ENCODE data around the gene RCC2.

The RCC2 gene

GRCh38 chr1:17439250-17440073, at the start of gene RCC2 (continued):
- TF ChIP-seq REST (tag by site-specific recombination; IDR thresholded peaks at IDR 0.05) = no peak
- TF ChIP-seq TRIM28 (IDR thresholded peaks at IDR 0.05; ENCODE audit: borderline replicate concordance, low read length) = no peak
- TF ChIP-seq ZNF341 (tag by site-specific recombination; IDR thresholded peaks at IDR 0.05; ENCODE audit: low read depth) = no peak
- TF ChIP-seq ZSCAN23 (tag by site-specific recombination; IDR thresholded peaks at IDR 0.05) = no peak
- TF ChIP-seq GFI1B (tag by site-specific recombination; IDR thresholded peaks at IDR 0.05) = no peak
- no peak for TF ChIP-seq KLF8 (tag by site-specific recombination; IDR thresholded peaks at IDR 0.05)
- no peak for TF ChIP-seq ZNF623 (tag by site-specific recombination; IDR thresholded peaks at IDR 0.05)
- TF ChIP-seq ZNF585B (tag by site-specific recombination; IDR thresholded peaks at IDR 0.05) = no peak
- TF ChIP-seq ZEB2 (tag by site-specific recombination; IDR thresholded peaks at IDR 0.05) = no peak
- TF ChIP-seq ZNF521 (tag by site-specific recombination; IDR thresholded peaks at IDR 0.05) = no peak
- no peak for TF ChIP-seq ZNF560 (tag by site-specific recombination; IDR thresholded peaks at IDR 0.05; ENCODE audit: borderline replicate concordance)
- no peak for TF ChIP-seq ZNF398 (tag by site-specific recombination; IDR thresholded peaks at IDR 0.05)
- TF ChIP-seq ZNF514 (tag by site-specific recombination; IDR thresholded peaks at IDR 0.05) = no peak
- no peak for TF ChIP-seq ZNF133 (tag by site-specific recombination; IDR thresholded peaks at IDR 0.05)
- TF ChIP-seq HOXC10 (CRISPR knock-in tag; IDR thresholded peaks at IDR 0.05) = no peak
- peak; percentile 43 for TF ChIP-seq KLF10 (tag by site-specific recombination; IDR thresholded peaks at IDR 0.05)
- no peak for TF ChIP-seq KLF16 (tag by site-specific recombination; IDR thresholded peaks at IDR 0.05)
- no peak for TF ChIP-seq SCRT1 (tag by site-specific recombination; IDR thresholded peaks at IDR 0.05; ENCODE audit: borderline replicate concordance)
- 0 out of 2 replicates have a peak, but pooled peaks have one; percentile 29 for TF ChIP-seq SP7 (tag by site-specific recombination; IDR thresholded peaks at IDR 0.05)
- no peak for TF ChIP-seq KLF1 (tag by site-specific recombination; IDR thresholded peaks at IDR 0.05)
- TF ChIP-seq ZNF629 (tag by site-specific recombination; IDR thresholded peaks at IDR 0.05) = peak; percentile 12; the same call in 1 of the 2 replicates
- no peak for TF ChIP-seq ZNF10 (tag by site-specific recombination; IDR thresholded peaks at IDR 0.05)
- no peak for TF ChIP-seq ZBTB10 (tag by site-specific recombination; IDR thresholded peaks at IDR 0.05)
- TF ChIP-seq ZBTB26 (tag by site-specific recombination; optimal IDR thresholded peaks at IDR 0.05) = peak; percentile 68
- no peak for TF ChIP-seq ZNF701 (tag by site-specific recombination; IDR thresholded peaks at IDR 0.05)
- TF ChIP-seq PRDM1 (tag by site-specific recombination; IDR thresholded peaks at IDR 0.05) = 0 out of 2 replicates have a peak, but pooled peaks have one; percentile 39
- peak; percentile 17; the same call in 1 of the 2 replicates for TF ChIP-seq ZNF692 (tag by site-specific recombination; IDR thresholded peaks at IDR 0.05)
- peak; percentile 50; the same call in 1 of the 2 replicates for TF ChIP-seq EGR2 (tag by site-specific recombination; IDR thresholded peaks at IDR 0.05; ENCODE audit: low read depth)
- TF ChIP-seq ZNF335 (tag by site-specific recombination; conservative IDR thresholded peaks at IDR 0.05) = 0 out of 2 replicates have a peak, but pooled peaks have one; percentile 58

Measured in HEK293 (cell line).